Activated CD4-positive, alpha-beta T cell treated with anti-CD3 and anti-CD28 coated beads, Interleukin-2, amount 10 ng/mL, durations not matched to agents 24 days and 14 days (primary cell): ENCODE results near the gene THSD8. TPM values are rescaled to one million over a fixed set of nuclear protein-coding genes. Genes with fewer than 3 reads are reported as not detected.

Experiments
- DNase-seq: peaks from one replicate; pipeline ENCODE4 v3.0.0; 2022
- H3K27ac Mint-ChIP-seq: one replicate; pipeline ENCODE4 v1.8.0; 2022; ENCODE audit warnings: mild to moderate bottlenecking, mixed read lengths
- H3K27me3 Mint-ChIP-seq: one replicate; pipeline ENCODE4 v1.8.0; 2022; ENCODE audit warnings: mixed read lengths
- H3K36me3 Mint-ChIP-seq: one replicate; pipeline ENCODE4 v1.8.0; 2022; ENCODE audit warnings: low read depth, mild to moderate bottlenecking, mixed read lengths
- H3K4me1 Mint-ChIP-seq: one replicate; pipeline ENCODE4 v1.8.0; 2021; ENCODE audit warnings: mixed read lengths
- H3K4me3 Mint-ChIP-seq: one replicate; pipeline ENCODE4 v1.8.0; 2022; ENCODE audit warnings: mild to moderate bottlenecking, moderate library complexity, mixed read lengths
- H3K9me3 Mint-ChIP-seq: one replicate; pipeline ENCODE4 v1.8.0; 2021; ENCODE audit warnings: mixed read lengths
- intact Hi-C: fragments of 100-400 bp; cut with micrococcal nuclease; formaldehyde crosslinking; loops from one replicate; pipeline ENCODE4 v1.15.1; 2023
- total RNA-seq: library from RNA; stranded (reverse); gene quantifications from 2 replicates; pipeline ENCODE4 v1.2.3, GENCODE V29; 2022

The THSD8 gene
- total RNA-seq, 1 donor from 2014 or later, result 32.7 TPM

DNA sequence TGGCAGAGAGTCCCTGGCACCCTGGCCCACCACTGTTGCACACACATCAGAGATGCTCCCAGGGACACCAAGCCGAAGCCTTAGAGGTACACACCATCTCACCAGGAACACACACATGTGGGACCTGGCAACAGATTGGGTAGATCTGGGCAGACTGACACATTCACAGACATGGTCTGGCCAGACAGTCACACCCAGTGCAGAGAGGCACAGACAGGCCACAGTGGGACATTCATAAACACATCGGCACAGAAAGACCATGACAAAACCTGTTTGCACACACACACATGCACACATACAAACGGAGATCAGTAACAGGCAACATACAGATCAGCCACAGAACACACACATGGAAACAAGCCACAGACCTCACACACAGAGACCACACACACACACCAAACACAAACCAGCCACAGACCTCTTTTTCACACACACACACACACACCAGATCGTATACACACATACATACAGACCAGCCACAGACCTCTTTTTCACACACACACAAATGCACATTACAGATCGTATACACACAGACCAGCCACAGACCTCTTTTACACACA lies 16.9 kb upstream of the THSD8 start:
- DNase-seq, result peak; percentile 81
- H3K36me3 Mint-ChIP-seq, result no peaks in the 10 kb centered on the region
- peaks cover 21% of the 10 kb centered on the region for H3K4me1 Mint-ChIP-seq
- H3K27me3 Mint-ChIP-seq, result no peaks in the 10 kb centered on the region
- no peak overlapping the region for H3K27ac Mint-ChIP-seq
- no peak overlapping the region for H3K4me3 Mint-ChIP-seq
- intact Hi-C loops, result no loop called here
- no peaks in the 10 kb centered on the region for H3K9me3 Mint-ChIP-seq

DNA sequence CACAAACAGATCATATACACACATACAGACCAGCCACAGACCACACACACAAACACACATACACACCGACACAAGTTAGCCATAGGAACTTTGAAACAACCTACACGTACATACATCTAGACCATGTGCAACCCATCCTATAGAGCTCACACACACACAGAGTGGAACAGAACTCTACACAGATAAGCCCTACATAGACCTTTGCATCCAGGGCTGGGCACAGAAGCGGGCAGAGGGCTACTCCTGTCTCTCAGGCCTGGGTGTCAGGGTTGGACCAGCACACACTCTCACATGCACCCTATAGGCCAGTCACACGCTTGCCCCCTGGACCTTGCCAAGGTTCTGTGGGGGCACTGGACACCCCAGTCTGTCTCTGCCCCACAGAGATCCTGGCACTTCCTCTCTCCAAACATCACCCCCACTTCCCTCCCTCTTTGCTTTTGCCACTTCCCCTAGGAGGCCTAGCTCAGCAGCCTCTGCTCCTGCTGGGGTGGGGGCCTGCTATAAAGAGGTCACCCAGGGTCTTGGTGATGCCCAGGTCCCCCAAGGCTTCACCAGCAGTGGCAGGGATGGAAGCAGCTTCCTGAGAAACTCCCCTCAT lies 16.3 kb upstream of the THSD8 start:
- H3K9me3 Mint-ChIP-seq, result no peaks in the 10 kb centered on the region
- no peaks in the 10 kb centered on the region for H3K27me3 Mint-ChIP-seq
- H3K36me3 Mint-ChIP-seq, result no peaks in the 10 kb centered on the region
- intact Hi-C loops, result no loop called here
- H3K27ac Mint-ChIP-seq, result no peak overlapping the region
- DNase-seq, result peak; percentile 71
- H3K4me1 Mint-ChIP-seq, result peaks cover 25% of the 10 kb centered on the region
- no peak overlapping the region for H3K4me3 Mint-ChIP-seq

DNA sequence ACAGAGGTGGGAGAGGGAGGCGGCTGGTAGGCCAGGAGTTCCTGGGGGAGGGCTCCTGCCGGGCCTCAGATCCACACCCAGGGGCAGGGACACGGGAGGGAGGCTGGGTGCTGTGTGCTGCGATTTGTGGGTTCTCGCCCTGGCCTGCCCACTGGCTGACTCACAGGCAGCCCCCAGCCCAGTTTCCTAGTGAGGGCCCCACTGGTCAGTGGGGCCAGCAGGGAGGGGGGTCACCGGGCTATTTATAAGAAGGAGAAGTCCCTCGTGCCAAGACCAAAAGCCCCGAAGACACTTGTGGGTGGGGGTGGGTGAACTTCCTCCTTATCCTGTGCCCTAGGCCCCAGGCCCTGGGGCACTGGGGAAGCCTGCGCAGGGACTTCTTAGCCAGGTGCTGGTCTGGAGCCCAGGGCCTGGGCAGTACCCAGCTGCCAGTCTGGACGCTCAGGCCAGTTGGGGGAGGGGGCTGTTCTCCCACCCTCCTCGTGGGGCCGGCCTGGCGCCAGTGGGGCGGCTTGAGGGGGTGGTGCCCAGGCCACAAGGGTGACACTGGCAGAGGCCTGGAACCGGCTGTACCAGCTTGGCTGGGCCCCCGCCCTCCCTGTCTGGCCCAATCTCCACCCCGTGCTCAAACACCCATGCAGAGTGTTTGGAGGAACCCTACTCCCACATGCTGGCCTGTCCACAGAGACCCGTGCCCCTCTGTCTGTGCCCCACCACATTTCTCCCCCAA lies 15.6 kb upstream of the THSD8 start:
- DNase-seq, result peak; percentile 61
- Mint-ChIP-seq H3K4me1 (peaks cover 31% of the 10 kb centered on the region), H3K27ac (peak overlapping the region; percentile 18), H3K9me3 (no peaks in the 10 kb centered on the region), H3K27me3 (no peaks in the 10 kb centered on the region), H3K36me3 (no peaks in the 10 kb centered on the region), H3K4me3 (no peak overlapping the region)
- intact Hi-C loops, result no loop called here

DNA sequence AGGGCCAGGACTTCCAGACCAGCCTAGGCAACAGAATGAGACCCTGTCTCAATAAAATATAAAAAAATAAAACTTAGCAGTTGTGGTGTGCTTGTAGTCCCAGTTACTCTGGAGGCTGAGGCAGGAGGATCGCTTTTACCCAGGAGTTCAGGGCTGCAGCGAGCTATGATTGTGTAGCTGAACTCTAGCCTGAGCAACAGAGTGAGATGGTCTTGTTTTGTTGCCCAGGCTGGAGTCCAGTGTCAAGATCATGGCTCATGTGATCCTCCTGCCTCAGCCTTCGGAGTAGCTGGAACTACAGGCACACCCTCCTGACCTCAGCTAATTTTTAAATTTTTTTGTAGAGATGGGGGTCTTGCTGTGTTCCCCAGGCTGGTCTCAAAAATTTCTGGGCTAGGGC lies 14.9 kb upstream of the THSD8 start:
- no peaks in the 10 kb centered on the region for H3K9me3 Mint-ChIP-seq

DNA sequence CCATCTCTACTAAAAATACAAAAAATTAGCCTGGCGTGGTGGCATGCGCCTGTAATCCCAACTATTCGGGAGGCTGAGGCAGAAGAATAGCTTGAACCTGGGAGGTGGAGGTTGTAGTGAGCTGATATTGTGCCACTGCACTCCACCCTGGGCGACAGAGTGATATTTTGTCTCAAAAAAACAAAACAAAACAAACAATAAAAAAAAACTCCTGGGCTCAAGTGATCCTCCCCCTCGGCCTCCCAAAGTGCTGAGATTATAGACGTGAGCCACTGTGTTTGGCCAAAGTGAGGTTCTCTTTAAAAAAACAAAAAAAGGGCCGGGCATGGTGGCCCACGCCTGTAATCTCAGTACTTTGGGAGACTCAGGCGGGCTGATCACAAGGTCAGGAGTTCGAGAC lies 14.4 kb upstream of the THSD8 start:
- Mint-ChIP-seq H3K27me3 (no peaks in the 10 kb centered on the region), H3K4me3 (no peak overlapping the region), H3K27ac (peak overlapping the region; percentile 13), H3K4me1 (peaks cover 23% of the 10 kb centered on the region), H3K36me3 (peaks cover 9% of the 10 kb centered on the region), H3K9me3 (no peaks in the 10 kb centered on the region)
- DNase-seq, result no peak
- intact Hi-C loops, result no loop called here

More for the DNA sequence above, 14.9 kb upstream of the THSD8 start:
- Mint-ChIP-seq H3K36me3 (peaks cover 4% of the 10 kb centered on the region), H3K4me1 (peaks cover 26% of the 10 kb centered on the region), H3K27me3 (no peaks in the 10 kb centered on the region), H3K4me3 (no peak overlapping the region), H3K27ac (peak overlapping the region; percentile 18)
- intact Hi-C loops, result no loop called here
- no peak for DNase-seq

DNA sequence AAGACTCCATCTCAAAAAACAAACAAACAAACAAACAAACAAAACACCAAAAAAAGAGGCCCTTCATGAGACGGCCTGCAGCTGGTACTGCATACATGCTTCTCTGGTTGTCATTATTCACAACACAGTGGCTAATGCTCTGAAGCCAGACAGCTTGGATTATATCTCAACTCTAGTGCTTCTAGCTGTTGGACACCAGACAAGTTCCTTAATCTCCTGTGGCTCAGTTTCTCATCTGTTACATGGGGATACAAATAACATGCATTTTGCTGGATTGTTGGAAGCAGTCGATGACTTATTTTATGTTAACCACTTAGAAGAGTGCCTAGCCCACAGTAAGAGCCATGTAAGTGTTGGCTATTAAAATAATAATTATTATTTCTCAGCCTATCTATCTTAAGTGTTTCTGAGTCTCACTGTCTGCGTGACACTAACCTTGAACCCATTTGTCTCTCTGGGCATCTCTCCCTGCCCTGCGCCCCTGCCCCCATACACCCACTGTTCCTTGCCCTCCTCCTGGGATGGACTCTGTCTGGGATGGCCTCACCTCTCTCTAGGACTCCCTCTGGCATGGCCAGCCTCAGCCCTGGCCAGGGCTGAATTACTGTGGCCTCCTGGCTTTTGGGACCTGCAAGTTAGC lies 13.7 kb upstream of the THSD8 start:
- peaks cover 23% of the 10 kb centered on the region for H3K4me1 Mint-ChIP-seq
- no peaks in the 10 kb centered on the region for H3K27me3 Mint-ChIP-seq
- DNase-seq, result no peak
- H3K9me3 Mint-ChIP-seq, result no peaks in the 10 kb centered on the region
- H3K27ac Mint-ChIP-seq, result peak overlapping the region; percentile 97
- intact Hi-C loops, result no loop called here
- H3K36me3 Mint-ChIP-seq, result peaks cover 15% of the 10 kb centered on the region
- peak overlapping the region; percentile 93 for H3K4me3 Mint-ChIP-seq

DNA sequence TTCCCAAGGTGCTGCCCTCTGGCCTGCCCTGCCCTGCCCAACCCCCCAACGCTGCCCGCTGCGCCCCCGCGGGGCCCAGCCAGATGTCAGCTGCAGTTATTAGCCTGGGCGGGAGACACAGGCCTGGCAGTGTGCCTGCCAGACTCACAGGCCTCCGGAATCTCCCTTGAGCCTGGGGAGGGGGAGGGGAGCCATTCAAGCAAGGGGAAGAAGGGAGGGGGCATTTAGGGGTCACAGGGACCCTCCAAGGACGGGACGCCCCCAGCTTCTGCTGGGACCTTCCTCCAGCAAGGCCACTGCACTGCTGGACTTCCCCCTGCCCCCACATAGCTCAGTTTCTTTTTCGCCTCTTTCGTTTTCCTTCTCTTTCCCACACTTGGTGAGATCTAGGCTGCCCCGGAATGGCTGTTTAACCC lies 13.2 kb upstream of the THSD8 start:
- no peaks in the 10 kb centered on the region for H3K27me3 Mint-ChIP-seq
- H3K27ac Mint-ChIP-seq, result peak overlapping the region; percentile 97
- peaks cover 19% of the 10 kb centered on the region for H3K4me1 Mint-ChIP-seq
- no peaks in the 10 kb centered on the region for H3K9me3 Mint-ChIP-seq
- H3K36me3 Mint-ChIP-seq, result peaks cover 18% of the 10 kb centered on the region
- DNase-seq, result peak; percentile 77
- intact Hi-C loops, result no loop called here
- H3K4me3 Mint-ChIP-seq, result peak overlapping the region; percentile 93

DNA sequence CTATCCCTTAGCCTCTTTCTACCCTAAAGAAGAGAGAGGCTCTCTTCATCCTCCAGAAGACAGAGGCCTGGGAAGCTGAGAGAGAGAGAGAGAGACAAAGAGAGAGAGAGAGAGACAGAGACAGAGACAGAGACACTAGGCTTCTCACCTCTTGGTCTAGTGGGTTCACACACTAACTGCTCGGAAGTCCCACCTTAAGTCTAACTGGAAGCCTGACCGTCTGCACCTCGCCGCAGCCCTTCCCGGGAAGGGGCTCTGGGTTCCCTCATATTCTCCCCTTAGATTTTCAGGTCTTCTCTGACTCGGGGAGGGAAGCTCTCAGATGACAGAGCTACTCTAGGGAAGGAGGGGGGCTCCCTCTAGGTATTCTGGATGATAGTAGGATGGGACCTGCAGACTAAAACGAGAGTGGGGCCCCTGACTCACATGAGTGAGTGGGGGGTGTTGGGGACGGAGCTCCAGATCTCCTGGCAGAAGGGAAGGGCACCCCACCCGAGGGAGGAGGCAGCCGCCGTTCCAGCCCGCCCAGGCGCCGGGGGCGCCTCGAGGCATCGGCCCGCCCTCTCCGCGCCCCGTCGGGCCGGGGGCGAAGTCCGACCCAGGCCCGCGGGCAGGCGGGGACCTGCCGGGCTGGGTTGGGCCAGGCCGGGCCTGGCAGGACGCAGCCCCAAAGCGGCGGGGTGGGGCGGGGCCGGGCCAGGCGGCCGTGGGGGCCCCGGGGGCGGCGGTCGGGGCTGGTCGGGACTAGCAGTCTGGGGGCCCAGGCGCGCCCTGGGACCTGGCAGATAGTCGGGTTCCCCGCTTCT lies 12.6 kb upstream of the THSD8 start:
- intact Hi-C loops, result no loop called here
- no peak for DNase-seq

DNA sequence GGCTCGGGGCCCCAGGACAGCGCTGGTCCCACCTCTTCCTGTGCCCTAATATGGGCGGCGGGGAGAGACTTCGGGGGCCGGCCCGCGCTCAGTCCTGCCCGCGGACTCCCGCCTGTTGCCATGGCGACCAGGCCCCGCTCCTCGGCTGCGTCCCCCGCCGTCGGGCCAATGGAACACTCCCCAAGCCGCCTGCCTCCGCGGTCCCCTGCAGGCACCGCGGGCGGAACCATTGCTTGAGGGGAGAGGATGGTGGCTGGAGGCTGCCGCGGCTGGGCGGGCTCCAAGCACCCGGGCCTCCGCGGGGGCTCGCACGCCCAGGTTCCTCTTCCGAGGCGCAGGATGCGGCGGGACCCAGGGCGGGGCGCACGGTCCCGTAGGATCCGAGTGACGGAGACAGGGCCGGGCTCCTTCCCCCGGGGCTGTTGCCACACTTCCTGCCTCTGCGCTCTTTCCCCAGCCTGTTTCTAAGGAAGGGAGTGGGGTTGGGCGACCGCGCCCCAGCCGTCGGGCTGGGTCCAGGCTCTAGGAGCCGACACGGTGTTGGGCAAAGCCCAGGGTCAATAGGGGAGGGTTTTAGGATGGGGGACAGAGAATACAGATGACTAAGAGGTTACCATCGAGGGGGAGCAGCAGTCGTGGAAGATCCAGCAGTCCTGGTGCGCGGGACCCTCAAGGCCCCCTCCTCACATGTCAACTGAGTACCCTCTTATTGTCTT lies 11.8 kb upstream of the THSD8 start:
- H3K27me3 Mint-ChIP-seq, result no peaks in the 10 kb centered on the region
- peaks cover 30% of the 10 kb centered on the region for H3K4me1 Mint-ChIP-seq
- peak overlapping the region; percentile 97 for H3K27ac Mint-ChIP-seq
- DNase-seq, result peak; percentile 99
- no peaks in the 10 kb centered on the region for H3K9me3 Mint-ChIP-seq
- H3K4me3 Mint-ChIP-seq, result peak overlapping the region; percentile 96
- peaks cover 22% of the 10 kb centered on the region for H3K36me3 Mint-ChIP-seq
- intact Hi-C loops, result loop anchor here (5.0 kb wide), 1 partner anchor 68 kb away; the partner anchor contains the start of gene TNPO2

More for the DNA sequence above, 12.6 kb upstream of the THSD8 start:
- H3K9me3 Mint-ChIP-seq, result no peaks in the 10 kb centered on the region
- H3K27ac Mint-ChIP-seq, result peak overlapping the region; percentile 97
- peaks cover 22% of the 10 kb centered on the region for H3K4me1 Mint-ChIP-seq
- peak overlapping the region; percentile 96 for H3K4me3 Mint-ChIP-seq
- H3K27me3 Mint-ChIP-seq, result no peaks in the 10 kb centered on the region
- H3K36me3 Mint-ChIP-seq, result peaks cover 22% of the 10 kb centered on the region

DNA sequence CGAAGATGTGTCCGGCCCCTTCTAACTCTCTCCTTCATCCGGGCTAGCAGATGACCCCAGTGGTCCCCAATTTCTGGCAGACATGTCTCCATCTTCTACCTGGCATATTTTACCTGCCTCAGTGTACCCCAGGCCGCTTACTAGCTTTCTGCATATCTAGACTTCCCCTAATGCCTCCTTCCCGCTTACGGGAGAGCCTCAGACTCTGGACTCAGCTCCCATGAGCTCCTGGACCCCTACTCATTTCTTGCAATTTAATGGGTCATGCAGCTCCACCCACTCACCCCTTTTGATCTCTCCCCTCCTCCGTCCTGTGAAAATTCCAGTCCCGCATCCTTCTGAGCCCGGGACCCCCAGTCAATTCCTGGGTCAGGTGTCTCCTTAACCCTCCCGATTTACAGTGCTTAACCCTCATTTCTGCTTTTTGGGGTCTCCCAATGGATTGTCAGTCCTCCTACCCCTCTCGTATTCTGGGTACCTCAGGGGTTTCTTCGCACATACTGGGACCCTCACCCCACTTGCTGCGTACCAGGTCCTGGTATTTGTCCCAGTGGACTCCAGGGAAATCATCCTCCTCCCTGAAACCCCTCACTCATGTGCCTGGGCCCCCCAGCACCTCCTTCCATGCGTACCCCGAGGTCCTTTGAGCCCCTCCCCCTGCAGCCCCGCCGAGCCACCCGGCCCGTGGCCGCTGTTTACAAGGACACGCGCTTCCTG lies 11.1 kb upstream of the THSD8 start:
- peaks cover 34% of the 10 kb centered on the region for H3K4me1 Mint-ChIP-seq
- H3K36me3 Mint-ChIP-seq, result peaks cover 22% of the 10 kb centered on the region
- H3K27me3 Mint-ChIP-seq, result no peaks in the 10 kb centered on the region
- H3K4me3 Mint-ChIP-seq, result peak overlapping the region; percentile 96
- peak; percentile 76 for DNase-seq
- intact Hi-C loops, result loop anchor here (1.0 to 5.0 kb wide), 3 partner anchors 8 to 68 kb away; partner anchors contain the start of gene TNPO2
- H3K27ac Mint-ChIP-seq, result peak overlapping the region; percentile 97
- no peaks in the 10 kb centered on the region for H3K9me3 Mint-ChIP-seq

DNA sequence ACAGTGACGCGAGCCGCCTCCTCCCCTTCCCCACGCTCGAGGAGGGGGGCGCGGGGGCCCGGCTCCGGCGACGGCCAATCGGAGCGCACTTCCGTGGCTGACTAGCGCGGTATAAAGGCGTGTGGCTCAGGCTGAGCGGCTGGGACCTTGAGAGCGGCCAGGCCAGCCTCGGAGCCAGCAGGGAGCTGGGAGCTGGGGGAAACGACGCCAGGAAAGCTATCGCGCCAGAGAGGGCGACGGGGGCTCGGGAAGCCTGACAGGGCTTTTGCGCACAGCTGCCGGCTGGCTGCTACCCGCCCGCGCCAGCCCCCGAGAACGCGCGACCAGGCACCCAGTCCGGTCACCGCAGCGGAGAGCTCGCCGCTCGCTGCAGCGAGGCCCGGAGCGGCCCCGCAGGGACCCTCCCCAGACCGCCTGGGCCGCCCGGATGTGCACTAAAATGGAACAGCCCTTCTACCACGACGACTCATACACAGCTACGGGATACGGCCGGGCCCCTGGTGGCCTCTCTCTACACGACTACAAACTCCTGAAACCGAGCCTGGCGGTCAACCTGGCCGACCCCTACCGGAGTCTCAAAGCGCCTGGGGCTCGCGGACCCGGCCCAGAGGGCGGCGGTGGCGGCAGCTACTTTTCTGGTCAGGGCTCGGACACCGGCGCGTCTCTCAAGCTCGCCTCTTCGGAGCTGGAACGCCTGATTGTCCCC lies 10.4 kb upstream of the THSD8 start, which contains the start of gene JUNB:
TSS of gene JUNB (plus strand) at position 142 of the 706 bp plus-strand sequence. CDS start at position 428, 286 bp downstream.
- intact Hi-C loops, result loop anchor here (1.0 to 5.0 kb wide), 4 partner anchors 9 to 365 kb away; partner anchors contain the start of gene TNPO2

More for the DNA sequence above, 10.4 kb upstream of the THSD8 start, which contains the start of gene JUNB:
- Mint-ChIP-seq H3K27me3 (no peaks in the 10 kb centered on the region), H3K4me1 (peaks cover 41% of the 10 kb centered on the region), H3K27ac (peak within 1 kb of the TSS; percentile 97), H3K36me3 (peaks cover 24% of the 10 kb centered on the region), H3K9me3 (no peaks in the 10 kb centered on the region), H3K4me3 (peak within 1 kb of the TSS; percentile 96)
- DNase-seq, result peak; percentile 99
